ENCODE measurements around the gene NKAIN2. TPM values are rescaled to one million over a fixed set of nuclear protein-coding genes. Genes with fewer than 3 reads are reported as not detected.

Gene NKAIN2
- total RNA-seq, 1 donor from 2014 or later, result 4.0 TPM

GRCh38 chr6:124203812-124204167 lies 400.1 kb downstream of the NKAIN2 start:
- H3K27me3 Mint-ChIP-seq (ENCODE audit: low read depth), result no peaks in the 10 kb centered on the region
- no peak overlapping the region for H3K4me3 Mint-ChIP-seq (ENCODE audit: unreplicated experiment)
- no peaks in the 10 kb centered on the region for H3K9me3 Mint-ChIP-seq (ENCODE audit: low read depth)
- peak overlapping the region; percentile 88 for H3K27ac Mint-ChIP-seq (ENCODE audit: unreplicated experiment)
- no peaks in the 10 kb centered on the region for H3K36me3 Mint-ChIP-seq (ENCODE audit: low read depth)
- DNase-seq (ENCODE audit: low spot score), result no peak
- no peak for TF ChIP-seq CTCF (IDR thresholded peaks at IDR 0.05)
- H3K4me1 Mint-ChIP-seq (ENCODE audit: low read depth), result peaks cover 46% of the 10 kb centered on the region

GRCh38 chr6:124205921-124206320 lies 402.3 kb downstream of the NKAIN2 start:
- no peak overlapping the region for H3K4me3 Mint-ChIP-seq (ENCODE audit: unreplicated experiment)
- no peak for TF ChIP-seq CTCF (IDR thresholded peaks at IDR 0.05)
- no peak for DNase-seq (ENCODE audit: low spot score)
- no peaks in the 10 kb centered on the region for H3K27me3 Mint-ChIP-seq (ENCODE audit: low read depth)
- H3K9me3 Mint-ChIP-seq (ENCODE audit: low read depth), result peaks cover 17% of the 10 kb centered on the region
- no peak overlapping the region for H3K27ac Mint-ChIP-seq (ENCODE audit: unreplicated experiment)
- peaks cover 28% of the 10 kb centered on the region for H3K4me1 Mint-ChIP-seq (ENCODE audit: low read depth)
- H3K36me3 Mint-ChIP-seq (ENCODE audit: low read depth), result no peaks in the 10 kb centered on the region

- H3K27me3 Mint-ChIP-seq (ENCODE audit: low read depth), result no peaks in the 10 kb centered on the region
- H3K9me3 Mint-ChIP-seq (ENCODE audit: low read depth), result peaks cover 6% of the 10 kb centered on the region
- peak overlapping the region; percentile 73 for H3K27ac Mint-ChIP-seq (ENCODE audit: unreplicated experiment)
- peaks cover 62% of the 10 kb centered on the region for H3K4me1 Mint-ChIP-seq (ENCODE audit: low read depth)
- no peak for TF ChIP-seq CTCF (IDR thresholded peaks at IDR 0.05)
- H3K4me3 Mint-ChIP-seq (ENCODE audit: unreplicated experiment), result no peak overlapping the region
- DNase-seq (ENCODE audit: low spot score), result no peak
- peaks cover 2% of the 10 kb centered on the region for H3K36me3 Mint-ChIP-seq (ENCODE audit: low read depth)
These were observed 420.1 kb downstream of the NKAIN2 start for GRCh38 chr6:124223611-124224345.

GRCh38 chr6:124226396-124226795 lies 422.7 kb downstream of the NKAIN2 start:
- DNase-seq (ENCODE audit: low spot score), result no peak
- peak overlapping the region; percentile 30 for H3K4me3 Mint-ChIP-seq (ENCODE audit: unreplicated experiment)

GRCh38 chr6:124233221-124233620 lies 429.6 kb downstream of the NKAIN2 start:
- H3K36me3 Mint-ChIP-seq (ENCODE audit: low read depth), result peaks cover 7% of the 10 kb centered on the region
- H3K4me1 Mint-ChIP-seq (ENCODE audit: low read depth), result peaks cover 9% of the 10 kb centered on the region
- H3K27me3 Mint-ChIP-seq (ENCODE audit: low read depth), result no peaks in the 10 kb centered on the region
- DNase-seq (ENCODE audit: low spot score), result no peak
- peaks cover 13% of the 10 kb centered on the region for H3K9me3 Mint-ChIP-seq (ENCODE audit: low read depth)
- no peak overlapping the region for H3K4me3 Mint-ChIP-seq (ENCODE audit: unreplicated experiment)
- no peak overlapping the region for H3K27ac Mint-ChIP-seq (ENCODE audit: unreplicated experiment)
- no peak for TF ChIP-seq CTCF (IDR thresholded peaks at IDR 0.05)

More at GRCh38 chr6:124226396-124226795, 422.7 kb downstream of the NKAIN2 start:
- H3K9me3 Mint-ChIP-seq (ENCODE audit: low read depth), result peaks cover 19% of the 10 kb centered on the region
- H3K27ac Mint-ChIP-seq (ENCODE audit: unreplicated experiment), result peak overlapping the region; percentile 95
- TF ChIP-seq CTCF (IDR thresholded peaks at IDR 0.05), result no peak
- peaks cover 71% of the 10 kb centered on the region for H3K4me1 Mint-ChIP-seq (ENCODE audit: low read depth)
- H3K27me3 Mint-ChIP-seq (ENCODE audit: low read depth), result no peaks in the 10 kb centered on the region
- peaks cover 5% of the 10 kb centered on the region for H3K36me3 Mint-ChIP-seq (ENCODE audit: low read depth)
